Measurements from ENCODE around the gene CMC4. TPM values are rescaled to one million over a fixed set of nuclear protein-coding genes. Genes with fewer than 3 reads are reported as not detected.

The CMC4 gene
- total RNA-seq, 1 donor from 2014 or later: 21.9 TPM

GRCh38 chrX:155022585-155022984, 48.4 kb downstream of the CMC4 start, which contains the start of gene F8:
Gene F8, minus strand, starts transcription at chrX:155022723. Its CDS starts 171 bp downstream, at chrX:155022552.
- Histone ChIP-seq H3K9me3 (no peaks in the 10 kb centered on the region), H3K4me3 (no peak within 1 kb of the TSS), H3K4me1 (no peaks in the 10 kb centered on the region), H3K36me3 (no peaks in the 10 kb centered on the region), H3K27ac (no peak within 1 kb of the TSS), H3K27me3 (no peaks in the 10 kb centered on the region)
- TF ChIP-seq POLR2AphosphoS5 (IDR thresholded peaks at IDR 0.05; ENCODE audit: insufficient read depth in 1 of 2, low read depth in 1 of 2): no peak
- TF ChIP-seq POLR2A (IDR thresholded peaks at IDR 0.05): no peak
- TF ChIP-seq CTCF (IDR thresholded peaks at IDR 0.05): no peak
- intact Hi-C loops (cut with DNase I): no loop called here
- no peak for DNase-seq (ENCODE audit: extremely low spot score in 2 of 2)

- Histone ChIP-seq H3K27me3 (no peaks in the 10 kb centered on the region), H3K27ac (no peak overlapping the region), H3K36me3 (no peaks in the 10 kb centered on the region), H3K9me3 (no peaks in the 10 kb centered on the region), H3K4me1 (no peaks in the 10 kb centered on the region), H3K4me3 (no peak overlapping the region)
- DNase-seq (ENCODE audit: extremely low spot score in 2 of 2): no peak
- TF ChIP-seq POLR2AphosphoS5 (IDR thresholded peaks at IDR 0.05; ENCODE audit: insufficient read depth in 1 of 2, low read depth in 1 of 2) (no peak), CTCF (IDR thresholded peaks at IDR 0.05) (no peak), POLR2A (IDR thresholded peaks at IDR 0.05) (no peak)
- intact Hi-C loops (cut with DNase I): no loop called here
These were observed 50.3 kb downstream of the CMC4 start for GRCh38 chrX:155020591-155020990.

Other genes starting within 250 kb of the CMC4 start
- not detected for gene SMIM9, start 236.5 kb downstream of the CMC4 start, total RNA-seq
- gene F8A1, start 184.8 kb downstream of the CMC4 start, total RNA-seq: 8.1 TPM
- 5.4 TPM for gene F8, start 48.4 kb downstream of the CMC4 start, total RNA-seq
- 53.5 TPM for gene FUNDC2, start 44.3 kb downstream of the CMC4 start, total RNA-seq
- 6.9 TPM for gene MTCP1, start within 50 bp of the CMC4 start, total RNA-seq
- 11.5 TPM for gene BRCC3, start 372 bp upstream of the CMC4 start, total RNA-seq
- 16.9 TPM for gene VBP1, start 145.3 kb upstream of the CMC4 start, total RNA-seq
- 0.74 TPM for gene RAB39B, start 193.4 kb upstream of the CMC4 start, total RNA-seq